RWPE2 (cell line): Measurements from ENCODE around the gene STUB1.

ENCODE experiments used
- ATAC-seq: fragments of 200-7000 bp; cut with Tn5 transposase; 3 replicates; pipeline ENCODE4 v1.9.1; 2021; ENCODE audit warnings: low read depth
- DNase-seq: peaks from one replicate; pipeline ENCODE4 v3.0.0-alpha.2; 2020; ENCODE audit warnings: low spot score
- H3K27ac ChIP-seq: fragments of 450-650 bp; 2 replicates; pipeline ENCODE4 v1.5.1; 2017; ENCODE audit warnings: mild to moderate bottlenecking; ENCODE audit not compliant: poor library complexity, severe bottlenecking
- H3K27me3 ChIP-seq: fragments of 250-450 bp; sonication (Bioruptor Pico); 2 replicates; pipeline ENCODE4 v1.5.1; 2021; ENCODE audit warnings: mild to moderate bottlenecking, moderate library complexity; ENCODE audit not compliant: insufficient read depth, poor library complexity, severe bottlenecking
- H3K36me3 ChIP-seq: fragments of 250-450 bp; sonication (Bioruptor Pico); 2 replicates; pipeline ENCODE4 v1.5.1; 2020; ENCODE audit warnings: low read depth, mild to moderate bottlenecking, moderate library complexity
- H3K4me1 ChIP-seq: fragments of 250-450 bp; sonication (Bioruptor Pico); 2 replicates; pipeline ENCODE4 v1.5.1; 2021; ENCODE audit warnings: mild to moderate bottlenecking, moderate library complexity; ENCODE audit not compliant: insufficient read depth, poor library complexity, severe bottlenecking
- H3K4me3 ChIP-seq: fragments of 250-450 bp; sonication (Bioruptor Pico); 2 replicates; pipeline ENCODE4 v1.5.1; 2021; ENCODE audit warnings: mild to moderate bottlenecking, moderate library complexity; ENCODE audit not compliant: severe bottlenecking
- H3K9me3 ChIP-seq: fragments of 250-450 bp; sonication (Bioruptor Pico); 2 replicates; pipeline ENCODE4 v1.5.1; 2021; ENCODE audit warnings: mild to moderate bottlenecking, moderate library complexity; ENCODE audit not compliant: severe bottlenecking
- CTCF ChIP-seq: fragments of 450-650 bp; IDR thresholded peaks from one replicate; pipeline ENCODE4 v1.5.1; 2017; ENCODE audit warnings: mild to moderate bottlenecking, moderate library complexity; ENCODE audit not compliant: poor library complexity, severe bottlenecking

The STUB1 gene

GRCh38 chr16:633336-634050 lies 46.7 kb upstream of the STUB1 start:
- peaks cover 4% of the 10 kb centered on the region for H3K4me1 ChIP-seq
- ATAC-seq: no peak
- no peak overlapping the region for H3K27ac ChIP-seq

GRCh38 chr16:634051-634670 lies 46.0 kb upstream of the STUB1 start:
- Histone ChIP-seq H3K4me1 (peaks cover 4% of the 10 kb centered on the region), H3K36me3 (no peaks in the 10 kb centered on the region), H3K27ac (no peak overlapping the region), H3K9me3 (no peaks in the 10 kb centered on the region), H3K27me3 (no peaks in the 10 kb centered on the region), H3K4me3 (no peak overlapping the region)
- no peak for TF ChIP-seq CTCF
- ATAC-seq: no peak
- DNase-seq: no peak

More at GRCh38 chr16:633336-634050, 46.7 kb upstream of the STUB1 start:
- no peak for TF ChIP-seq CTCF
- Histone ChIP-seq H3K36me3 (no peaks in the 10 kb centered on the region), H3K27me3 (no peaks in the 10 kb centered on the region), H3K9me3 (no peaks in the 10 kb centered on the region), H3K4me3 (no peak overlapping the region)
- DNase-seq: no peak

- ATAC-seq: no peak
- H3K9me3 ChIP-seq: no peaks in the 10 kb centered on the region
- peak overlapping the region; percentile 82 for H3K4me3 ChIP-seq
- H3K36me3 ChIP-seq: no peaks in the 10 kb centered on the region
- no peak for TF ChIP-seq CTCF
- no peaks in the 10 kb centered on the region for H3K27me3 ChIP-seq
- no peak overlapping the region for H3K27ac ChIP-seq
- no peak for DNase-seq
- H3K4me1 ChIP-seq: peaks cover 4% of the 10 kb centered on the region
Measured at GRCh38 chr16:634996-635395, 45.2 kb upstream of the STUB1 start.

- H3K36me3 ChIP-seq: no peaks in the 10 kb centered on the region
- peaks cover 4% of the 10 kb centered on the region for H3K4me1 ChIP-seq
- ATAC-seq (no peak; the same call in 2 of the 3 replicates), DNase-seq (no peak)
- H3K27ac ChIP-seq: peak overlapping the region; percentile 44
- no peak for TF ChIP-seq CTCF
- peak overlapping the region; percentile 82 for H3K4me3 ChIP-seq
- no peaks in the 10 kb centered on the region for H3K27me3 ChIP-seq
- H3K9me3 ChIP-seq: no peaks in the 10 kb centered on the region
Measured at GRCh38 chr16:635573-636205, 44.5 kb upstream of the STUB1 start.
